Fibroblast of lung (primary cell): Measurements from ENCODE around the gene TTC32. TPM values are rescaled to one million over a fixed set of nuclear protein-coding genes. Genes with fewer than 3 reads are reported as not detected.

Source experiments
- DNase-seq, 2 donors: peaks; one replicate each; pipeline versions ENCODE4 v3.0.0 to v3.0.0-alpha.2; 2010; ENCODE audit warnings: low read depth in 2 of 2
- H2AFZ ChIP-seq: 2 replicates; pipeline ENCODE4 v1.5.1; 2012; ENCODE audit warnings: low read length, control low read depth, inconsistent platforms
- H3K27ac ChIP-seq: 2 replicates; pipeline ENCODE4 v1.5.1; 2011; ENCODE audit warnings: low read length, control low read depth; ENCODE audit not compliant: insufficient read depth
- H3K27me3 ChIP-seq: 2 replicates; pipeline ENCODE4 v1.5.1; 2011; ENCODE audit warnings: mild to moderate bottlenecking, low read length; ENCODE audit not compliant: control insufficient read depth, insufficient read depth
- H3K36me3 ChIP-seq: 2 replicates; pipeline ENCODE4 v1.5.1; 2011; ENCODE audit warnings: low read length; ENCODE audit not compliant: control insufficient read depth, insufficient read depth
- H3K4me1 ChIP-seq: 2 replicates; pipeline ENCODE4 v1.5.1; 2011; ENCODE audit warnings: low read length; ENCODE audit not compliant: control insufficient read depth, insufficient read depth; ENCODE audit errors: extremely low read depth
- H3K4me2 ChIP-seq: 2 replicates; pipeline ENCODE4 v1.5.1; 2011; ENCODE audit warnings: low read length, control low read depth; ENCODE audit not compliant: insufficient read depth; ENCODE audit errors: extremely low read depth
- H3K4me3 ChIP-seq, 4 experiments: fragments of 200-600 bp in 1 of 4; sonication (generic) in 1 of 4; replicated peaks in 1 of 4; 2 replicates each; pipeline ENCODE4 v1.5.1; 2011 to 2016; ENCODE audit warnings: low read length in 4 of 4, low read depth in 3 of 4, mild to moderate bottlenecking in 3 of 4, control low read depth in 2 of 4, inconsistent platforms in 1 of 4, mixed read lengths in 1 of 4; ENCODE audit not compliant: insufficient read depth in 1 of 4; ENCODE audit errors: control extremely low read depth in 1 of 4
- H3K79me2 ChIP-seq: 2 replicates; pipeline ENCODE4 v1.5.1; 2012; ENCODE audit warnings: mild to moderate bottlenecking, low read length, inconsistent platforms; ENCODE audit not compliant: control insufficient read depth, insufficient read depth
- H3K9ac ChIP-seq: 2 replicates; pipeline ENCODE4 v1.5.1; 2011; ENCODE audit warnings: mild to moderate bottlenecking, low read length, control low read depth; ENCODE audit not compliant: insufficient read depth
- H3K9me3 ChIP-seq: 2 replicates; pipeline ENCODE4 v1.5.1; 2012; ENCODE audit warnings: low read depth, low read length; ENCODE audit not compliant: control insufficient read depth, insufficient read depth
- H4K20me1 ChIP-seq: 2 replicates; pipeline ENCODE4 v1.5.1; 2011; ENCODE audit warnings: low read length; ENCODE audit not compliant: control insufficient read depth, insufficient read depth; ENCODE audit errors: extremely low read depth
- CTCF ChIP-seq, 2 donors: IDR thresholded peaks in 1 of 2; conservative IDR thresholded peaks in 1 of 2; 1 replicate in 1 of 2; 2 replicates in 1 of 2; pipeline ENCODE4 v1.5.1; 2011 to 2012; ENCODE audit warnings: low read length in 2 of 2, control low read depth in 1 of 2, inconsistent platforms in 1 of 2, low read depth in 1 of 2, mild to moderate bottlenecking in 1 of 2
- EZH2 ChIP-seq: IDR thresholded peaks from 2 replicates; pipeline ENCODE4 v1.5.1; 2012; ENCODE audit warnings: low read length, control low read depth, mild to moderate bottlenecking; ENCODE audit errors: missing control alignments
- polyA plus RNA-seq, 2 donors: library from polyadenylated mRNA; depleted of rRNA in 1 of 2; stranded (reverse) in 1 of 2; unstranded in 1 of 2; fragments of >200 nt; gene quantifications; 2 replicates each; pipeline ENCODE4 v1.2.1, GENCODE V29; 2011 to 2012; ENCODE audit warnings: missing spikeins in 1 of 2
- total RNA-seq: library from RNA; depleted of rRNA; stranded (reverse); fragments of >200 nt; gene quantifications from 2 replicates; pipeline ENCODE4 v1.2.1, GENCODE V29; 2014

The TTC32 gene
- total and polyA plus RNA-seq, 2 donors (not counting 1 experiment from before 2014, with no cell fraction given) = 4.7 to 5.8 TPM

- Histone ChIP-seq H2AFZ (no peak overlapping the region), H4K20me1 (no peaks in the 10 kb centered on the region), H3K79me2 (no peaks in the 10 kb centered on the region), H3K27me3 (no peaks in the 10 kb centered on the region), H3K4me1 (no peaks in the 10 kb centered on the region), H3K9me3 (no peaks in the 10 kb centered on the region), H3K4me3 (no peak overlapping the region), H3K27ac (no peak overlapping the region), H3K9ac (no peak overlapping the region), H3K4me2 (no peak overlapping the region), H3K36me3 (no peaks in the 10 kb centered on the region)
- TF ChIP-seq CTCF (conservative IDR thresholded peaks at IDR 0.05 in 1 of 2, IDR thresholded peaks at IDR 0.05 in 1 of 2; ENCODE audit: low read depth in 1 of 2, low read length in 2 of 2) (no peak), EZH2 (no peak)
- no peak for DNase-seq
Observed at GRCh38 chr2:19944205-19944845, 42.5 kb upstream of the TTC32 start.

- no peaks in the 10 kb centered on the region for H3K27me3 ChIP-seq
- H4K20me1 ChIP-seq = no peaks in the 10 kb centered on the region
- no peak for DNase-seq
- no peak overlapping the region for H3K4me2 ChIP-seq
- H3K9me3 ChIP-seq = no peaks in the 10 kb centered on the region
- H2AFZ ChIP-seq = no peak overlapping the region
- no peak overlapping the region for H3K4me3 ChIP-seq
- no peak overlapping the region for H3K9ac ChIP-seq
- no peaks in the 10 kb centered on the region for H3K79me2 ChIP-seq
- H3K36me3 ChIP-seq = no peaks in the 10 kb centered on the region
- H3K27ac ChIP-seq = no peak overlapping the region
- TF ChIP-seq EZH2 = no peak
- TF ChIP-seq CTCF (conservative IDR thresholded peaks at IDR 0.05 in 1 of 2, IDR thresholded peaks at IDR 0.05 in 1 of 2; ENCODE audit: low read depth in 1 of 2, low read length in 2 of 2) = no peak
- H3K4me1 ChIP-seq = no peaks in the 10 kb centered on the region
Observed at GRCh38 chr2:19943189-19943588, 41.4 kb upstream of the TTC32 start.

GRCh38 chr2:19942199-19942598 lies 40.4 kb upstream of the TTC32 start:
- H3K36me3 ChIP-seq = no peaks in the 10 kb centered on the region
- no peaks in the 10 kb centered on the region for H3K9me3 ChIP-seq
- no peaks in the 10 kb centered on the region for H3K27me3 ChIP-seq
- H4K20me1 ChIP-seq = no peaks in the 10 kb centered on the region
- TF ChIP-seq EZH2 (no peak), CTCF (conservative IDR thresholded peaks at IDR 0.05 in 1 of 2, IDR thresholded peaks at IDR 0.05 in 1 of 2; ENCODE audit: low read depth in 1 of 2, low read length in 2 of 2) (no peak)
- H3K4me1 ChIP-seq = no peaks in the 10 kb centered on the region
- no peak overlapping the region for H3K27ac ChIP-seq
- DNase-seq = no peak
- no peak overlapping the region for H3K4me2 ChIP-seq
- no peaks in the 10 kb centered on the region for H3K79me2 ChIP-seq
- H3K9ac ChIP-seq = no peak overlapping the region
- no peak overlapping the region for H3K4me3 ChIP-seq
- no peak overlapping the region for H2AFZ ChIP-seq
